ENCODE data around the gene GJB3.

DNA sequence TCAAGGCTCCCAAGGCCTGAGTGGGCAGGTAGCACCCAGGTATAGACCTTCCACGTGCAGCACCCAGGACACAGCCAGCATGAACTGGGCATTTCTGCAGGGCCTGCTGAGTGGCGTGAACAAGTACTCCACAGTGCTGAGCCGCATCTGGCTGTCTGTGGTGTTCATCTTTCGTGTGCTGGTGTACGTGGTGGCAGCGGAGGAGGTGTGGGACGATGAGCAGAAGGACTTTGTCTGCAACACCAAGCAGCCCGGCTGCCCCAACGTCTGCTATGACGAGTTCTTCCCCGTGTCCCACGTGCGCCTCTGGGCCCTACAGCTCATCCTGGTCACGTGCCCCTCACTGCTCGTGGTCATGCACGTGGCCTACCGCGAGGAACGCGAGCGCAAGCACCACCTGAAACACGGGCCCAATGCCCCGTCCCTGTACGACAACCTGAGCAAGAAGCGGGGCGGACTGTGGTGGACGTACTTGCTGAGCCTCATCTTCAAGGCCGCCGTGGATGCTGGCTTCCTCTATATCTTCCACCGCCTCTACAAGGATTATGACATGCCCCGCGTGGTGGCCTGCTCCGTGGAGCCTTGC lies 19.7 kb upstream of the GJB3 start:
- TF ChIP-seq FOXK2 (IDR thresholded peaks at IDR 0.05) (no peak), SP1 (IDR thresholded peaks at IDR 0.05) (no peak), FOXM1 (IDR thresholded peaks at IDR 0.05; ENCODE audit: borderline replicate concordance) (no peak), FOXA1 (IDR thresholded peaks at IDR 0.05) (no peak), HDGF (IDR thresholded peaks at IDR 0.05; ENCODE audit: borderline replicate concordance) (no peak), SUZ12 (IDR thresholded peaks at IDR 0.05) (no peak), LEF1 (IDR thresholded peaks at IDR 0.05; ENCODE audit: borderline replicate concordance) (no peak), ARNT (IDR thresholded peaks at IDR 0.05) (no peak), L3MBTL2 (conservative IDR thresholded peaks at IDR 0.05) (no peak), TARDBP (IDR thresholded peaks at IDR 0.05) (no peak), ZNF384 (IDR thresholded peaks at IDR 0.05) (no peak), NFRKB (IDR thresholded peaks at IDR 0.05) (no peak), ELF4 (IDR thresholded peaks at IDR 0.05) (no peak)
- TF ChIP-seq, protein P1, sequence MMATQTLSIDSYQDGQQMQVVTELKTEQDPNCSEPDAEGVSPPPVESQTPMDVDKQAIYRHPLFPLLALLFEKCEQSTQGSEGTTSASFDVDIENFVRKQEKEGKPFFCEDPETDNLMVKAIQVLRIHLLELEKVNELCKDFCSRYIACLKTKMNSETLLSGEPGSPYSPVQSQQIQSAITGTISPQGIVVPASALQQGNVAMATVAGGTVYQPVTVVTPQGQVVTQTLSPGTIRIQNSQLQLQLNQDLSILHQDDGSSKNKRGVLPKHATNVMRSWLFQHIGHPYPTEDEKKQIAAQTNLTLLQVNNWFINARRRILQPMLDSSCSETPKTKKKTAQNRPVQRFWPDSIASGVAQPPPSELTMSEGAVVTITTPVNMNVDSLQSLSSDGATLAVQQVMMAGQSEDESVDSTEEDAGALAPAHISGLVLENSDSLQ (IDR thresholded peaks at IDR 0.05) = no peak

All from HEK293T (cell line).